ENCODE measurements around the gene CMTR1.

- TF ChIP-seq ZNF253 (CRISPR knock-in tag; IDR thresholded peaks at IDR 0.05; ENCODE audit: borderline replicate concordance): no peak
- no peak for TF ChIP-seq ZUFSP (CRISPR knock-in tag; IDR thresholded peaks at IDR 0.05; ENCODE audit: borderline replicate concordance)
- TF ChIP-seq ZNF33A (CRISPR knock-in tag; IDR thresholded peaks at IDR 0.05; ENCODE audit: borderline replicate concordance): no peak
- no peak for TF ChIP-seq HMG20A (CRISPR knock-in tag; IDR thresholded peaks at IDR 0.05; ENCODE audit: borderline replicate concordance)
- TF ChIP-seq RAD21 (CRISPR knock-in tag; IDR thresholded peaks at IDR 0.05): no peak
- TF ChIP-seq ETS1 (CRISPR knock-in tag; IDR thresholded peaks at IDR 0.05): no peak
- TF ChIP-seq CHD4 (IDR thresholded peaks at IDR 0.05; ENCODE audit: borderline replicate concordance, low read length): no peak
- no peak for TF ChIP-seq ZNF446 (CRISPR knock-in tag; IDR thresholded peaks at IDR 0.05)
- TF ChIP-seq EP300 (IDR thresholded peaks at IDR 0.05; ENCODE audit: low read depth in 2 of 2, low read length in 2 of 2): no peak
- TF ChIP-seq EP300 (CRISPR knock-in tag; IDR thresholded peaks at IDR 0.05; ENCODE audit: borderline replicate concordance): no peak
- no peak for TF ChIP-seq FOSL2 (CRISPR knock-in tag; IDR thresholded peaks at IDR 0.05)
- TF ChIP-seq POLR2A (IDR thresholded peaks at IDR 0.05; ENCODE audit: insufficient read depth in 1 of 2, low read depth in 2 of 2, low read length in 2 of 2): no peak
- no peak for TF ChIP-seq ARID2 (CRISPR knock-in tag; IDR thresholded peaks at IDR 0.05; ENCODE audit: borderline replicate concordance)
- no peak for TF ChIP-seq EZH2 (conservative IDR thresholded peaks at IDR 0.05; ENCODE audit: low read depth, low read length)
- no peak for TF ChIP-seq SAFB2 (CRISPR knock-in tag; IDR thresholded peaks at IDR 0.05; ENCODE audit: borderline replicate concordance, low read depth)
These were observed 26.2 kb upstream of the CMTR1 start for GRCh38 chr6:37406726-37407341.

All from HepG2 (cell line).